ENCODE data around the gene DLG2.

DNA sequence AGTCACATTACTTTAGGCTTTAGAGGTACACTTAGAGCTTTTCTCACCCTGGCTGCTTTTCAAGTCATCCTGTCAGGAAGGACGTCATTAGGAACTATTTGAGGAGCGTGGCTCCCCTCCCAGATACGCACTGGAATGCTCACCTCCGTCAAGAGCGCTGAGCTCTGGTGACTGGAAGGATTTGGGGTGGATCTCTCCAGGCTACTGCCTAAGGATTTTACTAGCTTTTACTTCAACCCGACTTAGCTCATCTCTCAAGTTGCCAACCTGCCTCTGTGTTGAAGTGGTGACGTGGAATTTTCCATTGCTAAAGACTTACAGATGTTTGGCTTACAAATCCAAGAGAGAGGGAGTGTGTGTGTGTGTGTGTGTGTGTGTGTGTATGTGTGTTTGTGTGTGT, 1985.6 kb downstream of the DLG2 start:
- TF ChIP-seq, protein P1, sequence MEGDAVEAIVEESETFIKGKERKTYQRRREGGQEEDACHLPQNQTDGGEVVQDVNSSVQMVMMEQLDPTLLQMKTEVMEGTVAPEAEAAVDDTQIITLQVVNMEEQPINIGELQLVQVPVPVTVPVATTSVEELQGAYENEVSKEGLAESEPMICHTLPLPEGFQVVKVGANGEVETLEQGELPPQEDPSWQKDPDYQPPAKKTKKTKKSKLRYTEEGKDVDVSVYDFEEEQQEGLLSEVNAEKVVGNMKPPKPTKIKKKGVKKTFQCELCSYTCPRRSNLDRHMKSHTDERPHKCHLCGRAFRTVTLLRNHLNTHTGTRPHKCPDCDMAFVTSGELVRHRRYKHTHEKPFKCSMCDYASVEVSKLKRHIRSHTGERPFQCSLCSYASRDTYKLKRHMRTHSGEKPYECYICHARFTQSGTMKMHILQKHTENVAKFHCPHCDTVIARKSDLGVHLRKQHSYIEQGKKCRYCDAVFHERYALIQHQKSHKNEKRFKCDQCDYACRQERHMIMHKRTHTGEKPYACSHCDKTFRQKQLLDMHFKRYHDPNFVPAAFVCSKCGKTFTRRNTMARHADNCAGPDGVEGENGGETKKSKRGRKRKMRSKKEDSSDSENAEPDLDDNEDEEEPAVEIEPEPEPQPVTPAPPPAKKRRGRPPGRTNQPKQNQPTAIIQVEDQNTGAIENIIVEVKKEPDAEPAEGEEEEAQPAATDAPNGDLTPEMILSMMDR (IDR thresholded peaks at IDR 0.05; ENCODE audit: low read depth, low read length): no peak
- TF ChIP-seq EZH2phosphoT487 (IDR thresholded peaks at IDR 0.05; ENCODE audit: low read depth): no peak
